HepG2 (cell line): ENCODE data around the gene COL9A2. TPM values are rescaled to one million over a fixed set of nuclear protein-coding genes. Genes with fewer than 3 reads are reported as not detected.

ENCODE experiments used
- DDIT3 ChIP-seq: sonication (generic); formaldehyde crosslinking; IDR thresholded peaks from 2 replicates; pipeline ENCODE4 v1.4.0; 2020; ENCODE audit warnings: mild to moderate bottlenecking, missing genetic modification reagents
- HNF4G ChIP-seq, 2 experiments: sonication (generic) in 1 of 2; formaldehyde crosslinking in 1 of 2; IDR thresholded peaks; 2 replicates each; pipeline versions ENCODE4 v1.4.0 to v1.6.1; 2011 to 2020; ENCODE audit warnings: borderline replicate concordance in 2 of 2, low read depth in 2 of 2, mild to moderate bottlenecking in 2 of 2, low read length in 1 of 2, missing genetic modification reagents in 1 of 2, moderate library complexity in 1 of 2
- HOXA5 ChIP-seq: sonication (generic); formaldehyde crosslinking; IDR thresholded peaks from 2 replicates; pipeline ENCODE4 v1.4.0; 2020; ENCODE audit warnings: missing genetic modification reagents
- MXI1 ChIP-seq: IDR thresholded peaks from 3 replicates; pipeline ENCODE4 v1.6.1; 2012; ENCODE audit warnings: low read depth, low read length, inconsistent platforms, borderline replicate concordance
- NONO ChIP-seq, 2 experiments: fragments of 450-650 bp in 1 of 2; sonication (generic) in 1 of 2; formaldehyde crosslinking in 1 of 2; IDR thresholded peaks in 1 of 2; conservative IDR thresholded peaks in 1 of 2; 2 replicates each; pipeline versions ENCODE4 v1.6.1 to v1.8.0; 2017 to 2022; ENCODE audit warnings: mild to moderate bottlenecking in 1 of 2, missing genetic modification reagents in 1 of 2, moderate library complexity in 1 of 2
- NRL ChIP-seq: sonication (generic); formaldehyde crosslinking; IDR thresholded peaks from 2 replicates; pipeline ENCODE4 v1.5.0; 2020; ENCODE audit warnings: missing genetic modification reagents, mild to moderate bottlenecking, moderate library complexity, borderline replicate concordance
- RXRB ChIP-seq: IDR thresholded peaks from 2 replicates; pipeline ENCODE4 v1.6.1; 2016; ENCODE audit warnings: borderline replicate concordance, missing genetic modification reagents, missing compliant biosample characterization
- SIN3B ChIP-seq: fragments of 150-350 bp; IDR thresholded peaks from 2 replicates; pipeline ENCODE4 v1.6.1; 2014; ENCODE audit warnings: low read length
- TBX2 ChIP-seq: sonication (generic); formaldehyde crosslinking; IDR thresholded peaks from 2 replicates; pipeline ENCODE4 v1.5.0; 2020; ENCODE audit warnings: missing genetic modification reagents, mild to moderate bottlenecking, borderline replicate concordance
- TFDP1 ChIP-seq: IDR thresholded peaks from 2 replicates; pipeline ENCODE4 v1.6.1; 2016; ENCODE audit warnings: missing compliant biosample characterization, missing genetic modification reagents, borderline replicate concordance
- ZNF263 ChIP-seq: sonication (generic); formaldehyde crosslinking; IDR thresholded peaks from 2 replicates; pipeline ENCODE4 v1.4.0; 2020; ENCODE audit warnings: missing genetic modification reagents
- ZNF280D ChIP-seq: sonication (generic); formaldehyde crosslinking; IDR thresholded peaks from 2 replicates; pipeline ENCODE4 v1.5.1; 2020; ENCODE audit warnings: mild to moderate bottlenecking, missing genetic modification reagents
- ZNF292 ChIP-seq: sonication (generic); formaldehyde crosslinking; IDR thresholded peaks from 2 replicates; pipeline ENCODE4 v1.8.1; 2022; ENCODE audit warnings: mild to moderate bottlenecking, low read depth, missing genetic modification reagents, borderline replicate concordance
- ZNF687 ChIP-seq: sonication (generic); formaldehyde crosslinking; IDR thresholded peaks from 2 replicates; pipeline ENCODE4 v1.5.1; 2020; ENCODE audit warnings: mild to moderate bottlenecking, missing genetic modification reagents, moderate library complexity
- ZNF740 ChIP-seq: sonication (generic); formaldehyde crosslinking; IDR thresholded peaks from 2 replicates; pipeline ENCODE4 v1.4.0; 2020; ENCODE audit warnings: missing genetic modification reagents
- ZNF768 ChIP-seq: sonication (generic); formaldehyde crosslinking; IDR thresholded peaks from 2 replicates; pipeline ENCODE4 v1.4.0; 2020; ENCODE audit warnings: missing genetic modification reagents
- polyA plus RNA-seq, 8 experiments: library from polyadenylated mRNA; depleted of rRNA in 3 of 8; stranded (reverse) in 7 of 8; unstranded in 1 of 8; fragments of >200 nt; fragmentation: Illumina TruSeq in 4 of 8; extraction: Trizol in 4 of 8; gene quantifications; 2 replicates each; pipeline versions ENCODE4 v1.2.1 to v1.2.3, GENCODE V29; 2011 to 2016; ENCODE audit warnings: low read depth in 4 of 8, missing spikeins in 1 of 8, mixed read lengths in 1 of 8; ENCODE audit not compliant: insufficient read depth in 1 of 8
- total RNA-seq, 5 experiments: library from RNA; depleted of rRNA; stranded (reverse); fragments of >200 nt; fragmentation: Illumina TruSeq; extraction: Trizol; gene quantifications; 2 replicates each; pipeline ENCODE4 v1.2.3, GENCODE V29; 2016; ENCODE audit warnings: low read depth in 1 of 5

COL9A2 gene
- total and polyA plus RNA-seq, 2 of the 13 experiments (the other 11 are each of a cell fraction or from before 2014, with no cell fraction given): 20.2 to 26.9 TPM

GRCh38 chr1:40315239-40315794, 1.8 kb downstream of the COL9A2 start (continued):
- TF ChIP-seq ZNF280D (CRISPR knock-in tag) (no peak), HNF4G (IDR thresholded peaks at IDR 0.05; ENCODE audit: borderline replicate concordance, low read depth, low read length) (peak; percentile 49), HNF4G (CRISPR knock-in tag; IDR thresholded peaks at IDR 0.05; ENCODE audit: borderline replicate concordance, low read depth) (no peak), ZNF740 (CRISPR knock-in tag) (peak; percentile 58; the same call in 1 of the 2 replicates), SIN3B (0 out of 2 replicates have a peak, but pooled peaks have one; percentile 10), ZNF768 (CRISPR knock-in tag) (peak; percentile 72; the same call in 1 of the 2 replicates), NRL (CRISPR knock-in tag) (no peak), RXRB (peak; percentile 68), TFDP1 (CRISPR knock-in tag) (peak; percentile 74; the same call in 1 of the 2 replicates), DDIT3 (CRISPR knock-in tag) (no peak), MXI1 (peak; percentile 53; the same call in 1 of the 3 replicates), ZNF263 (CRISPR knock-in tag) (peak; percentile 62; the same call in 1 of the 2 replicates), NONO (IDR thresholded peaks at IDR 0.05) (no peak), NONO (CRISPR knock-in tag; conservative IDR thresholded peaks at IDR 0.05) (0 out of 2 replicates have a peak, but pooled peaks have one; percentile 31), ZNF292 (peak; percentile 76; the same call in 1 of the 2 replicates), ZNF687 (CRISPR knock-in tag) (peak; percentile 91), HOXA5 (CRISPR knock-in tag) (0 out of 2 replicates have a peak, but pooled peaks have one; percentile 62), TBX2 (CRISPR knock-in tag) (peak; percentile 40; the same call in 1 of the 2 replicates)
